B cell (primary cell): ENCODE results near the gene PSMD1.

Source experiments
- EZH2 ChIP-seq: IDR thresholded peaks from 2 replicates; pipeline ENCODE4 v1.6.1; 2012; ENCODE audit warnings: borderline replicate concordance, low read depth, mild to moderate bottlenecking, moderate library complexity, low read length; ENCODE audit not compliant: insufficient read depth, poor library complexity, severe bottlenecking
- TF ChIP-seq, protein P1 (sequence below): fragments of 200-600 bp; IDR thresholded peaks from one replicate; pipeline ENCODE4 v1.8.0; 2022; ENCODE audit warnings: antibody characterized with exemption, mild to moderate bottlenecking

DNA sequence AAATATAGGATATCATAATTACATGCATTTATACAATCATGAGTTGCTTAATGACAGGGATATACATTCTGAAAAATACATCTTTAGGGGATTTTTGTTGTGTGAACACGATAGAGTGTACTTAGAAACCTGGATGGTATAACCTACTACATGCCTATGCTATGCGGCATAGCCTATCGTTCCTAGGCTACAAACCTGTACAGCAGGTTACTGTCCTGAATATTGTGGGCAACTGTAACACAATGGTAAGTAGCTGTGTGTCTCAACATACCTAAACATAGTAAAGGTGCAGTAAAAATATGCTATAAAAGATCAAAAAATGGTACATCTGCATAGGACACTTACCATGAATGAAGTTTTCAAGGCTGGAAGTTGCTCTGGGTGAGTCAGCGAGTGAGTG, 12.9 kb upstream of the PSMD1 start:
- TF ChIP-seq, protein P1, sequence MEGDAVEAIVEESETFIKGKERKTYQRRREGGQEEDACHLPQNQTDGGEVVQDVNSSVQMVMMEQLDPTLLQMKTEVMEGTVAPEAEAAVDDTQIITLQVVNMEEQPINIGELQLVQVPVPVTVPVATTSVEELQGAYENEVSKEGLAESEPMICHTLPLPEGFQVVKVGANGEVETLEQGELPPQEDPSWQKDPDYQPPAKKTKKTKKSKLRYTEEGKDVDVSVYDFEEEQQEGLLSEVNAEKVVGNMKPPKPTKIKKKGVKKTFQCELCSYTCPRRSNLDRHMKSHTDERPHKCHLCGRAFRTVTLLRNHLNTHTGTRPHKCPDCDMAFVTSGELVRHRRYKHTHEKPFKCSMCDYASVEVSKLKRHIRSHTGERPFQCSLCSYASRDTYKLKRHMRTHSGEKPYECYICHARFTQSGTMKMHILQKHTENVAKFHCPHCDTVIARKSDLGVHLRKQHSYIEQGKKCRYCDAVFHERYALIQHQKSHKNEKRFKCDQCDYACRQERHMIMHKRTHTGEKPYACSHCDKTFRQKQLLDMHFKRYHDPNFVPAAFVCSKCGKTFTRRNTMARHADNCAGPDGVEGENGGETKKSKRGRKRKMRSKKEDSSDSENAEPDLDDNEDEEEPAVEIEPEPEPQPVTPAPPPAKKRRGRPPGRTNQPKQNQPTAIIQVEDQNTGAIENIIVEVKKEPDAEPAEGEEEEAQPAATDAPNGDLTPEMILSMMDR, result no peak
- TF ChIP-seq EZH2, result no peak
